Measurements from ENCODE around the gene SPDYE4. TPM values are rescaled to one million over a fixed set of nuclear protein-coding genes. Genes with fewer than 3 reads are reported as not detected.

SPDYE4 gene
- total RNA-seq, 1 donor from 2014 or later: not detected

- DNase-seq (no peak), ATAC-seq (no peak)
- H3K9me3 ChIP-seq: no peaks in the 10 kb centered on the region
- H3K27ac ChIP-seq: no peak overlapping the region
- no peaks in the 10 kb centered on the region for H3K27me3 ChIP-seq
- no peaks in the 10 kb centered on the region for H3K36me3 ChIP-seq
- H3K4me1 ChIP-seq: peaks cover 3% of the 10 kb centered on the region
- TF ChIP-seq CTCF (IDR thresholded peaks at IDR 0.05): no peak
- intact Hi-C loops (cut with DNase I): no loop called here
- H3K4me3 ChIP-seq: no peak overlapping the region
Observed at GRCh38 chr17:8791248-8791909, 33.0 kb upstream of the SPDYE4 start.

- intact Hi-C loops (cut with DNase I): no loop called here
- peak; percentile 67 for ATAC-seq
- Histone ChIP-seq H3K27ac (no peak overlapping the region), H3K4me3 (no peak overlapping the region), H3K27me3 (no peaks in the 10 kb centered on the region), H3K36me3 (no peaks in the 10 kb centered on the region), H3K4me1 (peaks cover 3% of the 10 kb centered on the region), H3K9me3 (no peaks in the 10 kb centered on the region)
- no peak for DNase-seq
- TF ChIP-seq CTCF (IDR thresholded peaks at IDR 0.05): no peak
Observed at GRCh38 chr17:8789743-8790142, 31.4 kb upstream of the SPDYE4 start.

GRCh38 chr17:8788998-8789397 lies 30.7 kb upstream of the SPDYE4 start:
- TF ChIP-seq CTCF (IDR thresholded peaks at IDR 0.05): no peak
- H3K4me3 ChIP-seq: no peak overlapping the region
- ATAC-seq (peak; percentile 75), DNase-seq (no peak)
- no peak overlapping the region for H3K27ac ChIP-seq
- H3K27me3 ChIP-seq: no peaks in the 10 kb centered on the region
- no peaks in the 10 kb centered on the region for H3K9me3 ChIP-seq
- peaks cover 3% of the 10 kb centered on the region for H3K4me1 ChIP-seq
- intact Hi-C loops (cut with DNase I): no loop called here
- H3K36me3 ChIP-seq: no peaks in the 10 kb centered on the region

- H3K27me3 ChIP-seq: no peaks in the 10 kb centered on the region
- TF ChIP-seq CTCF (IDR thresholded peaks at IDR 0.05): peak; percentile 86
- ATAC-seq: peak; percentile 90
- intact Hi-C loops (cut with DNase I): no loop called here
- no peak overlapping the region for H3K27ac ChIP-seq
- H3K4me3 ChIP-seq: no peak overlapping the region
- H3K9me3 ChIP-seq: no peaks in the 10 kb centered on the region
- H3K4me1 ChIP-seq: peaks cover 3% of the 10 kb centered on the region
- peak; percentile 88 for DNase-seq
- H3K36me3 ChIP-seq: no peaks in the 10 kb centered on the region
Observed at GRCh38 chr17:8785547-8786413, 27.4 kb upstream of the SPDYE4 start.

GRCh38 chr17:8782176-8782575 lies 23.8 kb upstream of the SPDYE4 start:
- Histone ChIP-seq H3K36me3 (no peaks in the 10 kb centered on the region), H3K27me3 (no peaks in the 10 kb centered on the region), H3K9me3 (no peaks in the 10 kb centered on the region), H3K4me3 (no peak overlapping the region), H3K4me1 (no peaks in the 10 kb centered on the region), H3K27ac (no peak overlapping the region)
- intact Hi-C loops (cut with DNase I): no loop called here
- ATAC-seq (no peak), DNase-seq (no peak)
- no peak for TF ChIP-seq CTCF (IDR thresholded peaks at IDR 0.05)
